NCI-H1930 (cell line): Measurements from ENCODE around the gene CDK14.

Source experiments
- DNase-seq, 2 experiments: peaks; one replicate each; lab custom pipeline; 2025; lab: John Stamatoyannopoulos, UW

Gene CDK14

GRCh38 chr7:90596671-90597562 is 796 bp downstream of the CDK14 start:
- DNase-seq: no peak

- no peak for DNase-seq
Measured at GRCh38 chr7:90597563-90598253, 1.6 kb downstream of the CDK14 start.

- no peak for DNase-seq
Measured at GRCh38 chr7:90599038-90599437, 2.9 kb downstream of the CDK14 start.

GRCh38 chr7:90599892-90600555 is 3.9 kb downstream of the CDK14 start:
- DNase-seq: no peak

- DNase-seq: no peak
Measured at GRCh38 chr7:90602303-90602702, 6.2 kb downstream of the CDK14 start.

GRCh38 chr7:90603346-90603745 is 7.2 kb downstream of the CDK14 start:
- no peak for DNase-seq

GRCh38 chr7:90604383-90604782 is 8.3 kb downstream of the CDK14 start:
- no peak for DNase-seq

- no peak for DNase-seq
Measured at GRCh38 chr7:90605055-90605454, 8.9 kb downstream of the CDK14 start.

- no peak for DNase-seq
Measured at GRCh38 chr7:90607196-90607595, 11.1 kb downstream of the CDK14 start.

- no peak for DNase-seq
Measured at GRCh38 chr7:90610105-90610504, 14.0 kb downstream of the CDK14 start.

GRCh38 chr7:90611115-90611514 is 15.0 kb downstream of the CDK14 start:
- no peak for DNase-seq

- DNase-seq: no peak
Measured at GRCh38 chr7:90613088-90613498, 17.0 kb downstream of the CDK14 start.

GRCh38 chr7:90617442-90617841 is 21.3 kb downstream of the CDK14 start:
- no peak for DNase-seq

GRCh38 chr7:90618876-90619275 is 22.8 kb downstream of the CDK14 start:
- peak in 1 of 2 experiments; percentile 39 for DNase-seq

GRCh38 chr7:90621125-90621746 is 25.1 kb downstream of the CDK14 start:
- no peak for DNase-seq

- DNase-seq: no peak
Measured at GRCh38 chr7:90621747-90622140, 25.6 kb downstream of the CDK14 start.

GRCh38 chr7:90622670-90623069 is 26.5 kb downstream of the CDK14 start:
- no peak for DNase-seq

- no peak for DNase-seq
Measured at GRCh38 chr7:90624225-90624911, 28.2 kb downstream of the CDK14 start.

- no peak for DNase-seq
Measured at GRCh38 chr7:90625051-90625450, 28.9 kb downstream of the CDK14 start.

- DNase-seq: no peak
Measured at GRCh38 chr7:90625562-90625961, 29.4 kb downstream of the CDK14 start.

GRCh38 chr7:90626013-90626412 is 29.9 kb downstream of the CDK14 start:
- DNase-seq: no peak
